ENCODE measurements around the gene MAGED1. TPM values are rescaled to one million over a fixed set of nuclear protein-coding genes. Genes with fewer than 3 reads are reported as not detected.

Gene MAGED1
- total and polyA plus RNA-seq, 8 donors: 132 to 375 (median 294) TPM

GRCh38 chrX:51874123-51874522, 19.3 kb upstream of the MAGED1 start:
- H3K4me1 ChIP-seq: no peaks in the 10 kb centered on the region
- H3K36me3 ChIP-seq: no peaks in the 10 kb centered on the region
- intact Hi-C loops (cut with DNase I): no loop called here
- no peak for ATAC-seq
- no peaks in the 10 kb centered on the region for H3K9me3 ChIP-seq
- no peaks in the 10 kb centered on the region for H3K27me3 ChIP-seq
- no peak for DNase-seq
- no peak overlapping the region for H3K4me3 ChIP-seq
- TF ChIP-seq, protein P1, sequence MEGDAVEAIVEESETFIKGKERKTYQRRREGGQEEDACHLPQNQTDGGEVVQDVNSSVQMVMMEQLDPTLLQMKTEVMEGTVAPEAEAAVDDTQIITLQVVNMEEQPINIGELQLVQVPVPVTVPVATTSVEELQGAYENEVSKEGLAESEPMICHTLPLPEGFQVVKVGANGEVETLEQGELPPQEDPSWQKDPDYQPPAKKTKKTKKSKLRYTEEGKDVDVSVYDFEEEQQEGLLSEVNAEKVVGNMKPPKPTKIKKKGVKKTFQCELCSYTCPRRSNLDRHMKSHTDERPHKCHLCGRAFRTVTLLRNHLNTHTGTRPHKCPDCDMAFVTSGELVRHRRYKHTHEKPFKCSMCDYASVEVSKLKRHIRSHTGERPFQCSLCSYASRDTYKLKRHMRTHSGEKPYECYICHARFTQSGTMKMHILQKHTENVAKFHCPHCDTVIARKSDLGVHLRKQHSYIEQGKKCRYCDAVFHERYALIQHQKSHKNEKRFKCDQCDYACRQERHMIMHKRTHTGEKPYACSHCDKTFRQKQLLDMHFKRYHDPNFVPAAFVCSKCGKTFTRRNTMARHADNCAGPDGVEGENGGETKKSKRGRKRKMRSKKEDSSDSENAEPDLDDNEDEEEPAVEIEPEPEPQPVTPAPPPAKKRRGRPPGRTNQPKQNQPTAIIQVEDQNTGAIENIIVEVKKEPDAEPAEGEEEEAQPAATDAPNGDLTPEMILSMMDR (IDR thresholded peaks at IDR 0.05): no peak
- H3K27ac ChIP-seq: no peak overlapping the region

DNA sequence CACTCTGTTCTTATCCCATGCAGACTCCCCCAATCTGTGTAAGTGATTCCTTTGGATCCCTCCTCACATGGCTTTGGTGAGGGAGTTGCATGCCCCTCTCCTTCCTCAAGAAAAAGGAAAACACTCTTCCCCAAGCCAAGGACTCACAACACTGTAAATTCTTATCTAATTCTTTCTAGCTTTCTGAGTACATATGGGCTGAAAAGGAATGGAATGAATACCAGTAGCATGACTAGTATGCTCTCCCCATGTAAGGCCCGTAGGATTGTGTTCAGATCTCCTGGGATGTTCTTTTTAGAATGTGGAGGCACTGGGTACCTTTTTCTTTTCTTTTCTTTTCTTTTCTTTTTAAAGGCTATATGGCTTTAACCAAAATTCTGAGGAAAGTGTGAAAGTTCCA, 17.0 kb upstream of the MAGED1 start:
- Histone ChIP-seq H3K4me1 (no peaks in the 10 kb centered on the region), H3K9me3 (no peaks in the 10 kb centered on the region), H3K27ac (no peak overlapping the region), H3K4me3 (no peak overlapping the region), H3K27me3 (no peaks in the 10 kb centered on the region), H3K36me3 (no peaks in the 10 kb centered on the region)
- TF ChIP-seq, protein P1 (IDR thresholded peaks at IDR 0.05): no peak
- ATAC-seq (no peak), DNase-seq (no peak)
- intact Hi-C loops (cut with DNase I): no loop called here

DNA sequence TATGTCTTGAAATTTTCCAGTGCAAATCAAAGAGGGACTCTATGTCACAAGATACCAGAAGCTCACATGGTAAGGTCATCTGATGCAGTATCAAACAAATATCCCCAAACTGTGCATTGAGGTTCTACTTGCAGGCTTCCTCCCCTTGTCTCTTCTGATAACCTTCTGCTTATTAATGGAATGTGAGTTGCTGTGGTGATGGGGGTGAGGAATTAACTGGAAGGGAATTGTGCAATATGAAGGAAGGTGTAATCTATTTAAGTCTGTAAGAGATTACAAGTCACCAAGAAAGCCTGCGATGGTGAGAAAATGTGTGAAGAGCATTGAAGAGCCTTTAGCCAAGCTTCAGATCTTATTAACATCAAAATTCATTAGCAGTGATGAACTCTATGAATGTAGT, 15.4 kb upstream of the MAGED1 start:
- DNase-seq: no peak
- intact Hi-C loops (cut with DNase I): no loop called here
- no peaks in the 10 kb centered on the region for H3K36me3 ChIP-seq

DNA sequence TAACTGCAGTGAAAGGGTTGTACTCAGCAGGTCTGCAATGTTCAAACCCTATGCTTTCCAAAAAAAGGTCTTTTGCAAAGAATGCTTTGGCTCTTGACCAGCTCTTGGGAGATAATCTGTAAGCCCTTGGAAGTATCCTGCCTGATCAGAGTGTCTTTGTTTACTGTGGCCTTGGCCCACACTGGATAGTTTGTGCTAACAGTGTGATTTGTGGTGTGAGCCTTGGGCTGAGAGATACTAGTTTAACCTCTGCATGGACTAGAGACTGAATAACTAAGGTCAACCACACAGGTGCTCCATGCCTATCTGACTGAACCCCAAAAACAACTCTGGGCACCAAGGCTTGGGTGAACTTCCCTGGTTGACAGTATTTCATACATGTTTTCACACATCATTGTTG, 3.6 kb upstream of the MAGED1 start:
- Histone ChIP-seq H3K4me1 (no peaks in the 10 kb centered on the region), H3K4me3 (no peak overlapping the region), H3K27ac (no peak overlapping the region), H3K27me3 (no peaks in the 10 kb centered on the region), H3K9me3 (no peaks in the 10 kb centered on the region), H3K36me3 (no peaks in the 10 kb centered on the region)
- intact Hi-C loops (cut with DNase I): no loop called here
- TF ChIP-seq, protein P1 (IDR thresholded peaks at IDR 0.05): no peak
- DNase-seq (no peak), ATAC-seq (no peak)

More for the DNA sequence above, 15.4 kb upstream of the MAGED1 start:
- H3K4me1 ChIP-seq: no peaks in the 10 kb centered on the region
- no peak overlapping the region for H3K4me3 ChIP-seq
- ATAC-seq: no peak
- no peaks in the 10 kb centered on the region for H3K27me3 ChIP-seq
- TF ChIP-seq, protein P1 (IDR thresholded peaks at IDR 0.05): no peak
- no peak overlapping the region for H3K27ac ChIP-seq
- H3K9me3 ChIP-seq: no peaks in the 10 kb centered on the region

GRCh38 chrX:51891245-51891644, 2.2 kb upstream of the MAGED1 start:
- DNase-seq: no peak
- TF ChIP-seq, protein P1 (IDR thresholded peaks at IDR 0.05): no peak
- Histone ChIP-seq H3K4me1 (no peaks in the 10 kb centered on the region), H3K27me3 (no peaks in the 10 kb centered on the region), H3K36me3 (no peaks in the 10 kb centered on the region), H3K4me3 (no peak overlapping the region), H3K9me3 (no peaks in the 10 kb centered on the region), H3K27ac (no peak overlapping the region)
- ATAC-seq: no peak
- intact Hi-C loops (cut with DNase I): no loop called here
